H9 (cell line): ENCODE measurements around the gene TJP2. TPM values are rescaled to one million over a fixed set of nuclear protein-coding genes. Genes with fewer than 3 reads are reported as not detected.

ENCODE experiments used
- DNase-seq: peaks from one replicate; pipeline ENCODE4 v3.0.0-alpha.2; 2017
- H2AFZ ChIP-seq: one replicate; pipeline ENCODE4 v1.6.1; 2013; ENCODE audit warnings: mild to moderate bottlenecking, low read length, control low read depth, moderate library complexity
- H2AK5ac ChIP-seq: 2 replicates; pipeline ENCODE4 v1.6.1; 2013; ENCODE audit warnings: low read length, control low read depth, mixed read lengths; ENCODE audit not compliant: insufficient read length
- H2BK120ac ChIP-seq: one replicate; pipeline ENCODE4 v1.6.1; 2013; ENCODE audit warnings: low read depth, mild to moderate bottlenecking, low read length, control low read depth, inconsistent platforms; ENCODE audit not compliant: poor library complexity, severe bottlenecking
- H2BK12ac ChIP-seq: 2 replicates; pipeline ENCODE4 v1.6.1; 2013; ENCODE audit warnings: low read length, control low read depth, mixed read lengths, low read depth; ENCODE audit not compliant: insufficient read length
- H2BK15ac ChIP-seq: 2 replicates; pipeline ENCODE4 v1.6.1; 2013; ENCODE audit warnings: low read depth, low read length, control low read depth
- H2BK20ac ChIP-seq: one replicate; pipeline ENCODE4 v1.6.1; 2013; ENCODE audit warnings: low read depth, mild to moderate bottlenecking, low read length, control low read depth, inconsistent platforms; ENCODE audit not compliant: poor library complexity, severe bottlenecking
- H2BK5ac ChIP-seq: 2 replicates; pipeline ENCODE4 v1.6.1; 2013; ENCODE audit warnings: low read length, control low read depth, mixed read lengths; ENCODE audit not compliant: insufficient read length
- H3K14ac ChIP-seq: 2 replicates; pipeline ENCODE4 v1.6.1; 2013; ENCODE audit warnings: low read length, control low read depth; ENCODE audit not compliant: insufficient read depth
- H3K18ac ChIP-seq: 2 replicates; pipeline ENCODE4 v1.6.1; 2013; ENCODE audit warnings: low read depth, mild to moderate bottlenecking, mixed read lengths, low read length, control low read depth; ENCODE audit not compliant: insufficient read length
- H3K23ac ChIP-seq: 2 replicates; pipeline ENCODE4 v1.6.1; 2013; ENCODE audit warnings: low read length, control low read depth, mixed read lengths, low read depth; ENCODE audit not compliant: insufficient read length
- H3K23me2 ChIP-seq: 2 replicates; pipeline ENCODE4 v1.6.1; 2013; ENCODE audit warnings: low read depth, mild to moderate bottlenecking, mixed read lengths, low read length, control low read depth; ENCODE audit not compliant: insufficient read length, poor library complexity, severe bottlenecking
- H3K27ac ChIP-seq: 2 replicates; pipeline ENCODE4 v1.5.1; 2013; ENCODE audit warnings: low read length, control low read depth, mixed read lengths, low read depth; ENCODE audit not compliant: insufficient read length
- H3K27me3 ChIP-seq: 2 replicates; pipeline ENCODE4 v1.6.1; 2013; ENCODE audit warnings: low read length, control low read depth, inconsistent platforms; ENCODE audit not compliant: insufficient read depth
- H3K4ac ChIP-seq: 2 replicates; pipeline ENCODE4 v1.6.1; 2013; ENCODE audit warnings: low read depth, mild to moderate bottlenecking, control low read depth, inconsistent platforms, low read length, moderate library complexity
- H3K4me1 ChIP-seq: 2 replicates; pipeline ENCODE4 v1.6.1; 2013; ENCODE audit warnings: low read length, control low read depth, inconsistent platforms; ENCODE audit not compliant: insufficient read depth
- H3K4me2 ChIP-seq: 2 replicates; pipeline ENCODE4 v1.6.1; 2013; ENCODE audit warnings: low read length, control low read depth, mixed read lengths; ENCODE audit not compliant: insufficient read length, insufficient read depth
- H3K56ac ChIP-seq: 2 replicates; pipeline ENCODE4 v1.6.1; 2013; ENCODE audit warnings: low read depth, mild to moderate bottlenecking, mixed read lengths, low read length, control low read depth; ENCODE audit not compliant: insufficient read length
- H3K79me1 ChIP-seq: 2 replicates; pipeline ENCODE4 v1.6.1; 2013; ENCODE audit warnings: low read depth, mild to moderate bottlenecking, moderate library complexity, low read length, control low read depth, inconsistent platforms; ENCODE audit not compliant: insufficient read depth, poor library complexity, severe bottlenecking
- H3K79me2 ChIP-seq: 2 replicates; pipeline ENCODE4 v1.6.1; 2013; ENCODE audit warnings: low read length, control low read depth, inconsistent platforms; ENCODE audit not compliant: insufficient read depth
- H3K9ac ChIP-seq: 2 replicates; pipeline ENCODE4 v1.6.1; 2013; ENCODE audit warnings: low read length, control low read depth, mixed read lengths; ENCODE audit not compliant: insufficient read length; ENCODE audit errors: extremely low read depth
- H3K9me3 ChIP-seq: one replicate; pipeline ENCODE4 v1.6.1; 2013; ENCODE audit warnings: low read depth, low read length, inconsistent platforms; ENCODE audit not compliant: control insufficient read depth
- H3T11ph ChIP-seq: one replicate; pipeline ENCODE4 v1.6.1; 2013; ENCODE audit warnings: mild to moderate bottlenecking, low read length, control low read depth, inconsistent platforms
- H4K20me1 ChIP-seq: one replicate; pipeline ENCODE4 v1.6.1; 2013; ENCODE audit not compliant: control insufficient read depth, insufficient read length, insufficient read depth
- H4K5ac ChIP-seq: 2 replicates; pipeline ENCODE4 v1.6.1; 2013; ENCODE audit warnings: low read depth, mild to moderate bottlenecking, mixed read lengths, low read length, control low read depth; ENCODE audit not compliant: insufficient read length
- H4K8ac ChIP-seq: replicated peaks from 2 replicates; pipeline ENCODE4 v1.6.1; 2013; ENCODE audit warnings: low read length, control low read depth, mixed read lengths, low read depth; ENCODE audit not compliant: insufficient read length
- H4K91ac ChIP-seq: 2 replicates; pipeline ENCODE4 v1.6.1; 2013; ENCODE audit warnings: low read depth, mild to moderate bottlenecking, moderate library complexity, mixed read lengths, low read length, control low read depth; ENCODE audit not compliant: insufficient read length
- H3K27ac Mint-ChIP-seq, 3 experiments: 2 replicates in 2 of 3; 3 replicates in 1 of 3; pipeline ENCODE4 v1.8.0; 2020 to 2021; ENCODE audit warnings: mixed read lengths in 3 of 3, mild to moderate bottlenecking in 1 of 3, moderate library complexity in 1 of 3
- H3K27me3 Mint-ChIP-seq: 2 replicates; pipeline ENCODE4 v1.8.0; 2021; ENCODE audit warnings: low read depth, mild to moderate bottlenecking, moderate library complexity, mixed read lengths
- H3K36me3 Mint-ChIP-seq, 3 experiments: 2 replicates in 2 of 3; 3 replicates in 1 of 3; pipeline ENCODE4 v1.8.0; 2020 to 2021; ENCODE audit warnings: low read depth in 3 of 3, mixed read lengths in 3 of 3; ENCODE audit not compliant: insufficient read depth in 1 of 3
- H3K4me1 Mint-ChIP-seq, 2 experiments: 2 replicates each; pipeline ENCODE4 v1.8.0; 2020; ENCODE audit warnings: mixed read lengths in 2 of 2
- H3K4me3 Mint-ChIP-seq, 2 experiments: 2 replicates in 1 of 2; 3 replicates in 1 of 2; pipeline ENCODE4 v1.8.0; 2020 to 2021; ENCODE audit warnings: mild to moderate bottlenecking in 2 of 2, mixed read lengths in 2 of 2, moderate library complexity in 1 of 2
- H3K9me3 Mint-ChIP-seq, 2 experiments: 2 replicates in 1 of 2; 3 replicates in 1 of 2; pipeline ENCODE4 v1.8.0; 2020; ENCODE audit warnings: mild to moderate bottlenecking in 2 of 2, mixed read lengths in 2 of 2, moderate library complexity in 1 of 2
- CTCF ChIP-seq: fragments of 200-600 bp; sonication (generic); conservative IDR thresholded peaks from 3 replicates; pipeline ENCODE4 v1.8.0; 2021; ENCODE audit warnings: antibody characterized with exemption, mild to moderate bottlenecking
- WGBS: extraction: QIAGEN DNeasy Blood & Tissue Kit; methylation state at CpG from one replicate; pipeline ENCODE4 v1.1.7; 2013; ENCODE audit warnings: missing lambda C conversion rate, low lambda C conversion rate, mixed read lengths; ENCODE audit not compliant: insufficient read length; ENCODE audit errors: extremely low coverage; 5-methylcytosine and 5-hydroxymethylcytosine counted together
- total RNA-seq: library from RNA; stranded (reverse); gene quantifications from 2 replicates; pipeline ENCODE4 v1.2.1, GENCODE V29; 2021

Gene TJP2
- total RNA-seq, 1 experiment from 2014 or later, result 130 TPM

GRCh38 chr9:69260161-69260560 lies 86.1 kb downstream of the TJP2 start:
- peaks cover 6 to 19% (median 8%) of the 10 kb centered on the region in 3 experiments; a peak in 6 of 7 replicates for H3K36me3 Mint-ChIP-seq
- Histone ChIP-seq H3K9me3 (no peaks in the 10 kb centered on the region), H2BK20ac (no peak overlapping the region), H3K27ac (no peak overlapping the region), H2BK12ac (no peak overlapping the region), H2BK15ac (no peak overlapping the region), H2BK120ac (no peak overlapping the region), H2AK5ac (no peak overlapping the region), H3K79me1 (no peaks in the 10 kb centered on the region), H3K23ac (no peak overlapping the region), H3K56ac (no peak overlapping the region), H3K14ac (no peak overlapping the region), H3K9ac (no peak overlapping the region), H4K20me1 (no peaks in the 10 kb centered on the region), H2AFZ (no peak overlapping the region), H3K18ac (no peak overlapping the region), H3T11ph (no peak overlapping the region), H3K4ac (no peak overlapping the region), H4K91ac (no peak overlapping the region), H3K4me2 (no peak overlapping the region), H2BK5ac (no peak overlapping the region), H3K27me3 (no peaks in the 10 kb centered on the region), H4K5ac (no peak overlapping the region), H3K23me2 (no peaks in the 10 kb centered on the region), H3K4me1 (no peaks in the 10 kb centered on the region; the same call in 1 of the 2 replicates), H3K79me2 (no peaks in the 10 kb centered on the region), H4K8ac (no peak overlapping the region)
- no CpG with 5 or more reads among the region's 5 CpGs for WGBS
- peaks cover 12 to 14% of the 10 kb centered on the region in 2 experiments for H3K4me1 Mint-ChIP-seq
- no peaks in the 10 kb centered on the region for H3K9me3 Mint-ChIP-seq
- H3K4me3 Mint-ChIP-seq, result no peak overlapping the region
- H3K27ac Mint-ChIP-seq, result peak overlapping the region in 1 of 3 experiments; percentile 79; a peak in 2 of 7 replicates
- TF ChIP-seq CTCF, result no peak
- H3K27me3 Mint-ChIP-seq, result no peaks in the 10 kb centered on the region
- DNase-seq, result no peak
